HepG2 (cell line): ENCODE results near the gene TOMM22. TPM values are rescaled to one million over a fixed set of nuclear protein-coding genes. Genes with fewer than 3 reads are reported as not detected.

Experiments
- ATAC-seq: fragments of 200-7000 bp; cut with Tn5 transposase; 3 replicates; pipeline ENCODE4 v1.9.1; 2020; ENCODE audit warnings: mild to moderate bottlenecking, moderate library complexity
- BruUV-seq: library from RNA; stranded (reverse); fragments of 400-500 nt; replicated peaks from 2 replicates; lab custom pipeline; 2021; lab: Mats Ljungman, UMichigan
- CTCF ChIA-PET: fragments of 300-600 bp; formaldehyde crosslinking; extraction: SDS; loops from one replicate; lab custom pipeline; 2021; ENCODE audit warnings: low total read pairs, inconsistent platforms, low intra/inter-chr PET ratio; lab: Yijun Ruan, JAX
- POLR2A ChIA-PET: fragments of 350-600 bp; sonication (Branson Sonifier 250); formaldehyde crosslinking; loops from one replicate; lab custom pipeline; 2020; ENCODE audit warnings: antibody characterized with exemption, inconsistent platforms; lab: Yijun Ruan, JAX
- DNase-seq: peaks from one replicate; pipeline ENCODE4 v3.0.0-alpha.2; 2015; ENCODE audit warnings: low spot score
- FAIRE-seq: peaks from 3 replicates; lab custom pipeline; 2011; peaks lifted over from hg19 to GRCh38; lab: Jason Lieb, UNC
- H2AFZ ChIP-seq: one replicate; pipeline ENCODE4 v1.6.1; 2011; ENCODE audit warnings: low read length, inconsistent platforms
- H3K27ac ChIP-seq: fragments of 300-600 bp; 3 replicates; pipeline ENCODE4 v1.8.0; 2011; ENCODE audit warnings: mixed run types, mild to moderate bottlenecking, mixed read lengths, low read length, inconsistent platforms; ENCODE audit not compliant: insufficient read depth; ENCODE audit errors: extremely low read length
- H3K27me3 ChIP-seq, 2 experiments: fragments of 200-600 bp in 1 of 2; 2 replicates in 1 of 2; 3 replicates in 1 of 2; pipeline versions ENCODE4 v1.6.0 to v1.8.0; 2011; ENCODE audit warnings: low read length in 2 of 2, mild to moderate bottlenecking in 2 of 2, moderate library complexity in 2 of 2, inconsistent platforms in 1 of 2; ENCODE audit not compliant: insufficient read depth in 2 of 2, control insufficient read depth in 1 of 2
- H3K36me3 ChIP-seq, 2 experiments: fragments of 200-600 bp in 1 of 2; replicated peaks in 1 of 2; 2 replicates in 1 of 2; 3 replicates in 1 of 2; pipeline versions ENCODE4 v1.5.1 to v1.8.0; 2011; ENCODE audit warnings: low read length in 2 of 2, inconsistent platforms in 1 of 2; ENCODE audit not compliant: insufficient read depth in 2 of 2, control insufficient read depth in 1 of 2
- H3K4me1 ChIP-seq: 2 replicates; pipeline ENCODE4 v1.5.1; 2012; ENCODE audit warnings: low read length, inconsistent platforms; ENCODE audit not compliant: insufficient read depth
- H3K4me2 ChIP-seq: 2 replicates; pipeline ENCODE4 v1.6.0; 2011; ENCODE audit warnings: low read depth, low read length, inconsistent platforms
- H3K4me3 ChIP-seq, 3 experiments: fragments of 200-600 bp in 1 of 3; sonication (generic), shearing (Covaris generic) in 1 of 3; replicated peaks in 1 of 3; 2 replicates each; pipeline ENCODE4 v1.5.1; 2011 to 2016; ENCODE audit warnings: low read length in 3 of 3, inconsistent platforms in 2 of 3, low read depth in 2 of 3, mild to moderate bottlenecking in 2 of 3, control low read depth in 1 of 3, mixed read lengths in 1 of 3; ENCODE audit not compliant: insufficient read depth in 1 of 3
- H3K79me2 ChIP-seq: one replicate; pipeline ENCODE4 v1.6.1; 2011; ENCODE audit warnings: low read length, inconsistent platforms; ENCODE audit not compliant: insufficient read depth
- H3K9ac ChIP-seq: 2 replicates; pipeline ENCODE4 v1.6.0; 2011; ENCODE audit warnings: mild to moderate bottlenecking, low read depth, low read length, inconsistent platforms; ENCODE audit not compliant: insufficient read depth
- H3K9me3 ChIP-seq: 2 replicates; pipeline ENCODE4 v1.5.1; 2012; ENCODE audit warnings: mild to moderate bottlenecking, low read length
- H4K20me1 ChIP-seq: 2 replicates; pipeline ENCODE4 v1.6.0; 2011; ENCODE audit warnings: inconsistent platforms, mild to moderate bottlenecking, low read length, moderate library complexity; ENCODE audit not compliant: insufficient read depth
- FOSL2 ChIP-seq: sonication (generic); formaldehyde crosslinking; IDR thresholded peaks from 2 replicates; pipeline ENCODE4 v1.4.0; 2020; ENCODE audit warnings: missing genetic modification reagents
- FOXP1 ChIP-seq, 2 experiments: fragments of 450-650 bp in 1 of 2; IDR thresholded peaks; 2 replicates each; pipeline ENCODE4 v1.6.1; 2017 to 2018; ENCODE audit warnings: antibody characterized with exemption in 1 of 2
- GTF3A ChIP-seq: sonication (generic); formaldehyde crosslinking; conservative IDR thresholded peaks from 2 replicates; pipeline ENCODE4 v1.4.0; 2020; ENCODE audit warnings: mild to moderate bottlenecking, missing genetic modification reagents
- ISL2 ChIP-seq: sonication (generic); formaldehyde crosslinking; IDR thresholded peaks from 2 replicates; pipeline ENCODE4 v1.5.0; 2020; ENCODE audit warnings: missing genetic modification reagents
- PAXIP1 ChIP-seq: sonication (generic); formaldehyde crosslinking; conservative IDR thresholded peaks from 2 replicates; pipeline ENCODE4 v1.4.0; 2020; ENCODE audit warnings: mild to moderate bottlenecking, missing genetic modification reagents, moderate library complexity
- PHB2 ChIP-seq: fragments of 450-650 bp; IDR thresholded peaks from 2 replicates; pipeline ENCODE4 v1.6.1; 2018; ENCODE audit not compliant: partially characterized antibody
- RCOR2 ChIP-seq: IDR thresholded peaks from 2 replicates; pipeline ENCODE4 v1.6.1; 2016; ENCODE audit warnings: missing biosample characterization, missing genetic modification reagents
- SATB2 ChIP-seq: sonication (generic); formaldehyde crosslinking; IDR thresholded peaks from 2 replicates; pipeline ENCODE4 v1.5.0; 2020; ENCODE audit warnings: missing genetic modification reagents
- SRSF4 ChIP-seq: fragments of 200-400 bp; formaldehyde crosslinking; IDR thresholded peaks from one replicate; pipeline ENCODE4 v1.6.1; 2018; ENCODE audit warnings: mild to moderate bottlenecking, low read depth, low read length, moderate library complexity; ENCODE audit not compliant: poor library complexity, severe bottlenecking
- SRY ChIP-seq: sonication (generic); formaldehyde crosslinking; IDR thresholded peaks from 2 replicates; pipeline ENCODE4 v1.8.0; 2022; ENCODE audit warnings: mild to moderate bottlenecking, missing genetic modification reagents
- STAT5B ChIP-seq: sonication (generic); formaldehyde crosslinking; IDR thresholded peaks from 2 replicates; pipeline ENCODE4 v1.4.0; 2020; ENCODE audit warnings: missing genetic modification reagents
- XBP1 ChIP-seq: sonication (generic); formaldehyde crosslinking; IDR thresholded peaks from 2 replicates; pipeline ENCODE4 v1.5.0; 2020; ENCODE audit warnings: missing genetic modification reagents
- ZNF3 ChIP-seq: IDR thresholded peaks from 2 replicates; pipeline ENCODE4 v1.7.0; 2017; ENCODE audit warnings: inconsistent platforms
- ZNF30 ChIP-seq: sonication (generic); formaldehyde crosslinking; IDR thresholded peaks from 2 replicates; pipeline ENCODE4 v1.5.0; 2020; ENCODE audit warnings: mild to moderate bottlenecking, missing genetic modification reagents
- WGBS: methylation state at CpG from one replicate; pipeline ENCODE4 v1.1.6; 2017; ENCODE audit warnings: low lambda C conversion rate; 5-methylcytosine and 5-hydroxymethylcytosine counted together
- in situ Hi-C: cut with HindIII; loops from 2 replicates; pipeline ENCODE4 v1.10.0; 2017; ENCODE audit warnings: low pct_unique_long_range_greater_than_20kb; ENCODE audit not compliant: extremely low pct_ligation_motif_present
- intact Hi-C: fragments of 100-400 bp; cut with micrococcal nuclease; formaldehyde crosslinking; loops from one replicate; pipeline ENCODE4 v1.10.0; 2022; ENCODE audit not compliant: unreplicated experiment
- polyA plus RNA-seq, 8 experiments: library from polyadenylated mRNA; depleted of rRNA in 3 of 8; stranded (reverse) in 7 of 8; unstranded in 1 of 8; fragments of >200 nt; fragmentation: Illumina TruSeq in 4 of 8; extraction: Trizol in 4 of 8; gene quantifications; 2 replicates each; pipeline versions ENCODE4 v1.2.1 to v1.2.3, GENCODE V29; 2011 to 2016; ENCODE audit warnings: low read depth in 4 of 8, missing spikeins in 1 of 8, mixed read lengths in 1 of 8; ENCODE audit not compliant: insufficient read depth in 1 of 8
- total RNA-seq, 5 experiments: library from RNA; depleted of rRNA; stranded (reverse); fragments of >200 nt; fragmentation: Illumina TruSeq; extraction: Trizol; gene quantifications; 2 replicates each; pipeline ENCODE4 v1.2.3, GENCODE V29; 2016; ENCODE audit warnings: low read depth in 1 of 5
- TF ChIP-seq, protein P1 (sequence below): sonication (generic); formaldehyde crosslinking; IDR thresholded peaks from 2 replicates; pipeline ENCODE4 v1.4.0; 2020; ENCODE audit warnings: missing genetic modification reagents
- TF ChIP-seq, protein P2 (sequence below): sonication (generic); formaldehyde crosslinking; IDR thresholded peaks from 2 replicates; pipeline ENCODE4 v1.4.0; 2020; ENCODE audit warnings: mild to moderate bottlenecking, missing genetic modification reagents
- TF ChIP-seq, protein P3 (sequence below): fragments of 450-650 bp; IDR thresholded peaks from 2 replicates; pipeline ENCODE4 v1.6.1; 2016

The TOMM22 gene
- total and polyA plus RNA-seq, 2 of the 13 experiments (the other 11 are each of a cell fraction or from before 2014, with no cell fraction given): 46.9 to 118 TPM

DNA sequence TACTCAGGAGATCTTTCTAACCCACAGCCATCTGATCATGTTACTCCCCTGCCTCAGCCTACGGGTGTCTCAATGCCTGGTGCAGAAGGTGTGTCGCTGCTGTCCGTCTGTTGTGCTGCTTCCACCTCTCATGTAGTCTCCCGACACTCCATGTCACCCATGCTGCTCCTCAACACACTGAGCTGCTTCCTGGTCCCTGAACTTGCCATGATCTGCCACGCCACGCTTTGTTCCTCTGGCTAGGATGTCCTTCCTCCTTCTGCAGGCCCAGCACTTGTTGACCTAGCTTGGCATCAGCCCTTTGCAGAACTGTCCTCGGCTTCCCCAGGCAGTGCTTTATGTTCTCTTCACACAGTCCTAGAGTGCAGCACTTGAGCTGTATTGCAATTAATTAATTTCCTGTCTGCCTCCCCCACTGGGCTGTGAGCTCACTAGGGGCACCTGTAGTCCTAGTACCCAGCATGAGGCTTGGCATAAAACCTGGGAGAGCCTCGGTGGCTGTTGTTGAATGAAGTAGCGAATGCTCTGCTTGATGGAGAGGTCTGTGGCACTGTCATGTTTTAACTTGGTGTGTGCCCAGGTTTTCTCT is 33.5 kb downstream of the TOMM22 start (continued):
- TF ChIP-seq PAXIP1 (CRISPR knock-in tag): no peak

DNA sequence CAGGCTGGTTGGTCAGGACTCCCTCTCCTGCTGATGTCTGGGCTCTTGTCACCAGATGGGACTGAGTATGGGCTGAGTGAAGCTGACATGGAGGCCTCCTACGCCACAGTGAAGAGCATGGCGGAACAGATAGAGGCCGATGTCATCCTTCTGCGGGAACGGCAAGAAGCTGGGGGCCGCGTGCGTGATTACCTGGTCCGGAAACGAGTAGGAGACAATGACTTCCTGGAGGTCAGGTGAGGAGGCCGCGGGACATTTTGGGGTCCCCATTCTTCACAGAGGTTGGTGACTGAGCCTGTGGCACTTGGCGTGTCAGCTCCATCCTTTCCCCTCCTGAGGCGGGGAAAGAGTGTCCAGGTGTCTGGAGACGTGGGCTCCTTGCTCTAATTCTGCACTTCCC is 34.1 kb downstream of the TOMM22 start:
- in situ Hi-C loops: no loop called here
- H3K27me3 ChIP-seq: no peaks in the 10 kb centered on the region
- no peak overlapping the region for H3K4me2 ChIP-seq
- ChIA-PET POLR2A (interaction anchor here (0.8 kb wide), 1 partner anchor 10 kb away, joined by 4 read pairs; the partner anchor contains the start of gene GTPBP1), CTCF (no interaction called here)
- peaks cover 35 to 56% of the 10 kb centered on the region in 2 experiments for H3K36me3 ChIP-seq
- no peaks in the 10 kb centered on the region for H3K4me1 ChIP-seq
- DNase-seq: no peak
- BruUV-seq: no TSS peak
- H3K79me2 ChIP-seq: peaks cover 49% of the 10 kb centered on the region
- no peak overlapping the region for H3K4me3 ChIP-seq
- H4K20me1 ChIP-seq: peaks cover 50% of the 10 kb centered on the region
- intact Hi-C loops: no loop called here
- no peak for FAIRE-seq
- H3K9ac ChIP-seq: no peak overlapping the region
- H3K9me3 ChIP-seq: no peaks in the 10 kb centered on the region
- no peak overlapping the region for H3K27ac ChIP-seq
- ATAC-seq: no peak
- no peak overlapping the region for H2AFZ ChIP-seq
- WGBS: 93% methylated on average over 15 of the region's 15 CpGs
- TF ChIP-seq FOSL2 (CRISPR knock-in tag): no peak
- no peak for TF ChIP-seq RCOR2
- TF ChIP-seq GTF3A (CRISPR knock-in tag): no peak
- TF ChIP-seq ZNF3 (CRISPR knock-in tag): no peak
- no peak for TF ChIP-seq SATB2 (CRISPR knock-in tag)
- TF ChIP-seq ISL2 (CRISPR knock-in tag): no peak
- TF ChIP-seq STAT5B (CRISPR knock-in tag): no peak
- TF ChIP-seq SRY: no peak
- TF ChIP-seq, protein P1, sequence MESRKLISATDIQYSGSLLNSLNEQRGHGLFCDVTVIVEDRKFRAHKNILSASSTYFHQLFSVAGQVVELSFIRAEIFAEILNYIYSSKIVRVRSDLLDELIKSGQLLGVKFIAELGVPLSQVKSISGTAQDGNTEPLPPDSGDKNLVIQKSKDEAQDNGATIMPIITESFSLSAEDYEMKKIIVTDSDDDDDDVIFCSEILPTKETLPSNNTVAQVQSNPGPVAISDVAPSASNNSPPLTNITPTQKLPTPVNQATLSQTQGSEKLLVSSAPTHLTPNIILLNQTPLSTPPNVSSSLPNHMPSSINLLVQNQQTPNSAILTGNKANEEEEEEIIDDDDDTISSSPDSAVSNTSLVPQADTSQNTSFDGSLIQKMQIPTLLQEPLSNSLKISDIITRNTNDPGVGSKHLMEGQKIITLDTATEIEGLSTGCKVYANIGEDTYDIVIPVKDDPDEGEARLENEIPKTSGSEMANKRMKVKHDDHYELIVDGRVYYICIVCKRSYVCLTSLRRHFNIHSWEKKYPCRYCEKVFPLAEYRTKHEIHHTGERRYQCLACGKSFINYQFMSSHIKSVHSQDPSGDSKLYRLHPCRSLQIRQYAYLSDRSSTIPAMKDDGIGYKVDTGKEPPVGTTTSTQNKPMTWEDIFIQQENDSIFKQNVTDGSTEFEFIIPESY (CRISPR knock-in tag): no peak
- TF ChIP-seq, protein P2, sequence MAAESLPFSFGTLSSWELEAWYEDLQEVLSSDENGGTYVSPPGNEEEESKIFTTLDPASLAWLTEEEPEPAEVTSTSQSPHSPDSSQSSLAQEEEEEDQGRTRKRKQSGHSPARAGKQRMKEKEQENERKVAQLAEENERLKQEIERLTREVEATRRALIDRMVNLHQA (CRISPR knock-in tag): no peak
- TF ChIP-seq, protein P3, sequence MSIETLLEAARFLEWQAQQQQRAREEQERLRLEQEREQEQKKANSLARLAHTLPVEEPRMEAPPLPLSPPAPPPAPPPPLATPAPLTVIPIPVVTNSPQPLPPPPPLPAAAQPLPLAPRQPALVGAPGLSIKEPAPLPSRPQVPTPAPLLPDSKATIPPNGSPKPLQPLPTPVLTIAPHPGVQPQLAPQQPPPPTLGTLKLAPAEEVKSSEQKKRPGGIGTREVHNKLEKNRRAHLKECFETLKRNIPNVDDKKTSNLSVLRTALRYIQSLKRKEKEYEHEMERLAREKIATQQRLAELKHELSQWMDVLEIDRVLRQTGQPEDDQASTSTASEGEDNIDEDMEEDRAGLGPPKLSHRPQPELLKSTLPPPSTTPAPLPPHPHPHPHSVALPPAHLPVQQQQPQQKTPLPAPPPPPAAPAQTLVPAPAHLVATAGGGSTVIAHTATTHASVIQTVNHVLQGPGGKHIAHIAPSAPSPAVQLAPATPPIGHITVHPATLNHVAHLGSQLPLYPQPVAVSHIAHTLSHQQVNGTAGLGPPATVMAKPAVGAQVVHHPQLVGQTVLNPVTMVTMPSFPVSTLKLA: no peak
- no peak for TF ChIP-seq ZNF30 (CRISPR knock-in tag)
- no peak for TF ChIP-seq FOXP1 (IDR thresholded peaks at IDR 0.05)
- no peak for TF ChIP-seq FOXP1 (CRISPR knock-in tag; IDR thresholded peaks at IDR 0.05)
- TF ChIP-seq PHB2: no peak
- TF ChIP-seq SRSF4: no peak
- no peak for TF ChIP-seq XBP1 (CRISPR knock-in tag)
